ENCODE data around the gene NFXL1. TPM values are rescaled to one million over a fixed set of nuclear protein-coding genes. Genes with fewer than 3 reads are reported as not detected.

Gene NFXL1
- 10 to 100 TPM; 12.0 to 14.1 (median 12.0) TPM for total RNA-seq
- long read RNA-seq, donor 1, partial matches to known transcripts, result 3 of 7 reads
- long read RNA-seq, donor 1, other reads (novel, unspliced or antisense), result 0 of 7 reads
- long read RNA-seq, donor 2, partial matches to known transcripts, result 2 of 2 reads
- long read RNA-seq, donor 2, other reads (novel, unspliced or antisense), result 0 of 2 reads

DNA sequence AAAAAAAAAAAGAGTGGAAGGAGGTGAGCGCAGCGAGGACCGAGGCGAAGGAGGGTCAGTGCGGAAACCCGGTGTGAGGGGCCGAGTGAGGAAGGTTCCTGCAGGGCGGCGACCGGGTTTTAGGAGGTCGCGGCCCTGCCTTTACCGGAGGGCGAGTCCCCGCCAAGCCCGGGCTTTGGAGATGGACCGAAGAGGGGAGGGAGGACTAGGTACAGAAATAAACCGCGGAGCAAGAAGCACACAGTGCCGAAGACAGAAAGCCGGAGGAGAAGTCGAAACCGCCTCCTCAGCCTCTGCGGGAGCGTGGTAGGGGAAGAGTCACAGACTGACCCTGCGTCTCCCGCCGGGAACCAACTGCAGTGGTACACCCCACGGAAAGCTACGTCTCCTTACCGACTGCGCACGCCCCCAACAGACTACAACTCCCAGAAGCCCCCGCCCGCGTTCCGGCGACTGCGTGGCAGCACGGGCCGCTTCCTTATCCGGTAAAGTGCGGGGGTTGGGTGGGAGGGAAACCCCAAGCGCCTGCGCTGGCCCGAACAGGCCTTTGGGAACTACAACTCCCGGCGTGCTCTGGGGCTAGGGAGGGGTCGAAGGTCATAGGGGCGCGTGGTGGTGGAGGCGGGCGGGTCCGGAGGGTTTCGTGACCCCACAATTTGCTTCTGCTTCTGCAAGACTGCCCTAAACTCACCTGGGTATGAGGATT, at the start of gene NFXL1:
NFXL1 (minus strand) TSS at position 364 of the 706 bp plus-strand sequence. CDS start 380 bp downstream, outside the sequence.
- intact Hi-C loops (cut with DNase I, micrococcal nuclease), result no loop called here
- ATAC-seq, result peak; percentile 99

DNA sequence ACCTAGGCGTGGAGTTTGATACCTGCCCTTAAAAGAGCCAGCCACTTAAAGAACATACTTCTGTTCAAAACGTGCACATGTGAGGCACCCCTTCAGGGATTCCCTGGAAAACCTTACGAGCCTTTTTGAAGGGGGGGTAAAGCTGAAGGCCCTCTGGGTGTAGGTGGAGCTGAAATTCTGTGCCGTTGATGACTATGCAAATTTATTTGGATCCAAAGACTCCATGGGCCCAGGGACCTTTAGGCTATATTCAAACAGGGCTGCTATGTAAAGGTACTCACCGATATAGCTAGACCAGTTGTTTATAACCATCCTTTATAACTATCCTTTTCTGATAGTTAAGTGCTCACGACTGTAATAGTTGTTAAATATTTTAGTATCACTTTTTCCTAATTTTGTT, 40.3 kb upstream of the NFXL1 start:
- TF ChIP-seq, protein P1, sequence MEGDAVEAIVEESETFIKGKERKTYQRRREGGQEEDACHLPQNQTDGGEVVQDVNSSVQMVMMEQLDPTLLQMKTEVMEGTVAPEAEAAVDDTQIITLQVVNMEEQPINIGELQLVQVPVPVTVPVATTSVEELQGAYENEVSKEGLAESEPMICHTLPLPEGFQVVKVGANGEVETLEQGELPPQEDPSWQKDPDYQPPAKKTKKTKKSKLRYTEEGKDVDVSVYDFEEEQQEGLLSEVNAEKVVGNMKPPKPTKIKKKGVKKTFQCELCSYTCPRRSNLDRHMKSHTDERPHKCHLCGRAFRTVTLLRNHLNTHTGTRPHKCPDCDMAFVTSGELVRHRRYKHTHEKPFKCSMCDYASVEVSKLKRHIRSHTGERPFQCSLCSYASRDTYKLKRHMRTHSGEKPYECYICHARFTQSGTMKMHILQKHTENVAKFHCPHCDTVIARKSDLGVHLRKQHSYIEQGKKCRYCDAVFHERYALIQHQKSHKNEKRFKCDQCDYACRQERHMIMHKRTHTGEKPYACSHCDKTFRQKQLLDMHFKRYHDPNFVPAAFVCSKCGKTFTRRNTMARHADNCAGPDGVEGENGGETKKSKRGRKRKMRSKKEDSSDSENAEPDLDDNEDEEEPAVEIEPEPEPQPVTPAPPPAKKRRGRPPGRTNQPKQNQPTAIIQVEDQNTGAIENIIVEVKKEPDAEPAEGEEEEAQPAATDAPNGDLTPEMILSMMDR (IDR thresholded peaks at IDR 0.05), result no peak
- no peak for DNase-seq
- no peaks in the 10 kb centered on the region for H3K4me1 ChIP-seq (ENCODE audit: low read depth)
- no peaks in the 10 kb centered on the region for H3K9me3 ChIP-seq
- intact Hi-C loops (cut with DNase I, micrococcal nuclease), result no loop called here
- no peak for ATAC-seq
- H3K36me3 ChIP-seq (ENCODE audit: low read depth), result no peaks in the 10 kb centered on the region
- H3K4me3 ChIP-seq, result no peak overlapping the region

More for the DNA sequence above, at the start of gene NFXL1:
- Histone ChIP-seq H3K36me3 (ENCODE audit: low read depth) (no peaks in the 10 kb centered on the region), H3K4me1 (ENCODE audit: low read depth) (no peaks in the 10 kb centered on the region), H3K4me3 (peak within 1 kb of the TSS; percentile 79), H3K9me3 (no peaks in the 10 kb centered on the region)
- TF ChIP-seq, protein P1 (IDR thresholded peaks at IDR 0.05), result no peak
- DNase-seq, result peak; percentile 98 to 99 (median 98)

DNA sequence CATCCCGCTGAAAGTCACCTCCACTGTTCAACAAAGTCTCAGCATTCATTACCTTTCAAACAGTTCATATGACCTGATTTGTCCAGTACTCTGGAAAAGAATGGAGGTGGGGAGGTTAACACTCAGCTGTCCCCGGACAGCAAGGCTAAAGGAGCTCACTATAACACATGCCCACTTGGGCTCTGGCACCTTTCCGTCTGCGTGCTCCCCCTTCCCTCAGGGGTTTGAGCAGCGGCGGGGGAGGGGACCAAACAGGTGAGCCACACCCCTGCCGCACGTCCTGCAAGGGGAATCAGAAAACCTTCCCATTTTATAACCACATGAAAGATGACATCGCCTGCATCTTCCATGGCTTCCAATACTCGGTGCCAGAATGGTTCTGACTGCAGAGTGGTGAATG, 39.9 kb upstream of the NFXL1 start:
- ATAC-seq (no peak), DNase-seq (no peak)
- Histone ChIP-seq H3K4me3 (no peak overlapping the region), H3K36me3 (ENCODE audit: low read depth) (no peaks in the 10 kb centered on the region), H3K4me1 (ENCODE audit: low read depth) (no peaks in the 10 kb centered on the region), H3K9me3 (no peaks in the 10 kb centered on the region)
- intact Hi-C loops (cut with DNase I, micrococcal nuclease), result no loop called here
- TF ChIP-seq, protein P1 (IDR thresholded peaks at IDR 0.05), result no peak

DNA sequence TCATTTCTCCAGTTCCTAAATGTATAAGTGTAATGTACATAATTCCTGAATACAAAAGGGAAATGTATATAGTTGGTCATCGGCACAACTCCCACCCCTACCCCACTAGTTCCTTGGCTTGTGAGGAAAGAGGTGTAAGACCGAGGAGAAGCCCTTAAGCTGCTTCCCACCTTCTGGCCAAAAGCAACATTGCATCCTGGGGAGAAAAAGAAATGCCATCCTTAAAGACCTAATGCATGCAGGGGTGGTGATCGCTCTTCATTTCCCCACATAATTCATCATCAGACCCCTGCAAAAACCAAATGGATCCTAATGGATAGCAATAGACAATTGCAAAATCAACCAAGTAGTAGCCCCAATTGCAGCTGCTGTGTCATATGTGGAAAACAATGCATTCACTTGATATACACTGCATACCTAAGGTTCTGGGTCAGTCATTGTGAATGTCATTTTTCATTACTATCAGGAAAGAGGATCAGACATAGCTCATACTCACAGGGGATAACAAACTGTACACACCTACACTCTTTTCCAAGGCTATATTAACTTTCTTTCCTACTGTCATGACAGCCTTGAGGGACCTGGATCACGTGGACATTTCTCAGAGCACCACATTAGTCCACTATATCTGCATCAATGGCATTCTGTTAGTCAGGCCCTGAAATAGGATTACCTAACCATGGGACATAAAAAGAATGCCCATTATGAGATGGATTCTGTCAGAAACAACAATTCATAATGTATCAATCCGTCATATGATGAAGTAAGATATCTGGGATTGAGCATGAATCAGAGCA, 31.7 kb upstream of the NFXL1 start:
- intact Hi-C loops (cut with DNase I, micrococcal nuclease), result no loop called here

DNA sequence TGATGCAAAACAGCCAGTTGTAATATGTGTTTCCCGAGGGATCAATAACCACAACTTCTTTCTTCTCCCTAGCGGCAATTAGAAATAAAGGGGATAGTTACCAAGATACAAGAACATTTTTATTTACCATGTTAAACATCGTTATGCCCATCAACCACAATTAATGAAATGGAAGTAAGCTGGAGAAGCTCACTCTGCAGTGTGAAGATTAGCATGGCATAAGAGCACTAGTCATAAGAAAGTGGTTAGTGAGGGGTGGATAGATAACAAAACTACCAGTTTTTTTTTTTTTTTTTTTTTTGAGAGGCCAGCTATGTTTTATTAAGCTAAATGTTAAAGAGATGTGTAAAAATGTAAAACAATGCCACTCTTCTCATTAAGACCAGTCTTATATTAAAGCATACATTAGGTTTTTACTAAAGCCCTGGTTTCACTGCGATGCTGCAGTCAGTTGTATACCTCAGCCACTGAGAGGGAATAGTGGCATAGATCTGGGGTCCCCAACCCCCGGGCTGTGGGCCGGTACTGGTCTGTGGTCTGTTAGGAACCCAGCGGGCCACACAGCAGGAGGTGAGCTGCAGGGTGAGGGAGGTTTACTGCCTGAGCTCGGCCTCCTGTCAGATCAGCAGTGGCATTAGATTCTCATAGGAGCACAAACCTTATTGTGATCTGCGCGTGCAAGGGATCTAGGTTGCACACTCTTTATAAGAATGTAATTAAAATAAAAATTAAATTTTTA, 27.9 kb upstream of the NFXL1 start:
- TF ChIP-seq, protein P1 (IDR thresholded peaks at IDR 0.05), result no peak
- H3K36me3 ChIP-seq (ENCODE audit: low read depth), result no peaks in the 10 kb centered on the region
- no peaks in the 10 kb centered on the region for H3K4me1 ChIP-seq (ENCODE audit: low read depth)
- intact Hi-C loops (cut with DNase I, micrococcal nuclease), result no loop called here
- no peak overlapping the region for H3K4me3 ChIP-seq
- ATAC-seq (no peak), DNase-seq (no peak)
- H3K9me3 ChIP-seq, result no peaks in the 10 kb centered on the region

More for the DNA sequence above, 31.7 kb upstream of the NFXL1 start:
- TF ChIP-seq, protein P1 (IDR thresholded peaks at IDR 0.05), result no peak
- Histone ChIP-seq H3K9me3 (no peaks in the 10 kb centered on the region), H3K4me1 (ENCODE audit: low read depth) (no peaks in the 10 kb centered on the region), H3K4me3 (no peak overlapping the region), H3K36me3 (ENCODE audit: low read depth) (no peaks in the 10 kb centered on the region)
- DNase-seq, result no peak
- ATAC-seq, result no peak

Data from mucosa of descending colon (tissue), 3 donors.